GM19463 (cell line): ENCODE measurements around the gene ZNF180.
"Not testable (repeated sequence)": the region's sequence is repeated elsewhere in the genome, so short reads cannot be mapped to it uniquely, and the experiment has no call there.

Source experiments
- ATAC-seq: cut with Tn5 transposase; IDR thresholded peaks from one replicate; pipeline ENCODE4 v1.9.1; 2021; ENCODE audit warnings: mild to moderate bottlenecking, moderate library complexity; ENCODE audit not compliant: unreplicated experiment

The ZNF180 gene

GRCh38 chr19:44499559-44499958 is 763 bp downstream of the ZNF180 start:
- no peak for ATAC-seq

- no peak for ATAC-seq
Measured at GRCh38 chr19:44498988-44499387, 1.3 kb downstream of the ZNF180 start.

- ATAC-seq: no peak
Measured at GRCh38 chr19:44496711-44497110, 3.6 kb downstream of the ZNF180 start.

GRCh38 chr19:44476559-44477408 is 23.5 kb downstream of the ZNF180 start:
- no peak for ATAC-seq

- not testable (repeated sequence) for ATAC-seq
Measured at GRCh38 chr19:44468730-44469129, 31.6 kb downstream of the ZNF180 start.

- ATAC-seq: not testable (repeated sequence)
Measured at GRCh38 chr19:44462600-44463286, 37.6 kb downstream of the ZNF180 start.

GRCh38 chr19:44456016-44456415 is 44.3 kb downstream of the ZNF180 start:
- ATAC-seq: not testable (repeated sequence)

- ATAC-seq: no peak
Measured at GRCh38 chr19:44455100-44455499, 45.2 kb downstream of the ZNF180 start.

- ATAC-seq: no peak
Measured at GRCh38 chr19:44452367-44452766, 48.0 kb downstream of the ZNF180 start.

- ATAC-seq: no peak
Measured at GRCh38 chr19:44451687-44452086, 48.6 kb downstream of the ZNF180 start.

GRCh38 chr19:44447916-44448674 is 52.2 kb downstream of the ZNF180 start, which contains the start of gene ZNF229:
TSS of gene ZNF229 (minus strand) at chr19:44448472. CDS start at chr19:44442847, 5,625 bp downstream.
- no peak for ATAC-seq

- ATAC-seq: no peak
Measured at GRCh38 chr19:44438441-44438840, 61.9 kb downstream of the ZNF180 start.

- ATAC-seq: no peak
Measured at GRCh38 chr19:44435441-44435840, 64.9 kb downstream of the ZNF180 start.

GRCh38 chr19:44430956-44431355 is 69.4 kb downstream of the ZNF180 start:
- no peak for ATAC-seq
